HG02678 (cell line): ENCODE measurements around the gene COPZ2.
"Not testable (repeated sequence)": the region's sequence is repeated elsewhere in the genome, so short reads cannot be mapped to it uniquely, and the experiment has no call there.

Source experiments
- ATAC-seq: cut with Tn5 transposase; IDR thresholded peaks from one replicate; pipeline ENCODE4 v1.9.1; 2021; ENCODE audit warnings: mild to moderate bottlenecking, moderate library complexity; ENCODE audit not compliant: unreplicated experiment

Gene COPZ2

GRCh38 chr17:48034734-48035133 lies 2.9 kb downstream of the COPZ2 start:
- not testable (repeated sequence) for ATAC-seq

- no peak for ATAC-seq
Observed at GRCh38 chr17:48031966-48032365, 5.6 kb downstream of the COPZ2 start.

DNA sequence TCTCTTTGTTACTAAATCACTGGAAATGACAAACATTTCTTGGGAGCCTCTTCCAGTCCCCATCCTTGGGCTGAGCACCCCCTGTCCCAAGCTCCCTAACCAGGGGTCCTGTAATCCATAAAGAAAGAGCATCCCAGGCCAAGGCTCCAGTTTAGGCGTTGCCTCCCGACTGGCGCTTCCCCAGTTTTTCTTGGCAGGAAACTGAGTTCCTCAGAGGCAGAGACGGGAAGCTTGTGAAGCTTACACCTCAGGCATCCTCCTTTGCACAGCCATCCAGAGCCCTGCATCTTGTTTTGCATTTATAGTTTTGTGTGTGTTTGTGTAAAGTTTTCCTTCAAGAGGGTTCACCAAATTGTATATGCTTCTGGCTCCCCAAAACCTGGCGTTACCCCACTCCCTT lies 7.1 kb downstream of the COPZ2 start:
- ATAC-seq: no peak

DNA sequence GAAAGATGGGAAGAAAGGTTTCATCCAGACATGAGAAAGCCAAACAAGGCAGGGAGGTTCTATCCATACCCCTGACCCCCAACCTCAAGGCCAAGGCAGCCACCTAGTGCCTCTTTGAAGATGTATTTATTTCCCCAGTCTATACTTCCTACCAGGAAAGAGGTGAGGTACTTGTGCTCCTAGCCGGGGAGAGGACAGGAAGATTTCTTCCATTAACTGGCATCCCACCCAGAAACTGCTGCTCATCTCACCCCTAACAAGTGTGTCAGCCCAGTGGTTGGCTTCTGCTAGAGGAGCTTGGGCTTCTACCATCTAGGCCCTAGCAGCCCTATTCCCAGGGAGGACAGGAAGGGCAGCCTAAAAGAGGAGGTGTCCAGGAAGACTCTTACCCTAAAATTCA lies 8.9 kb downstream of the COPZ2 start:
- no peak for ATAC-seq

- no peak for ATAC-seq
Observed at GRCh38 chr17:48027322-48027981, 10.1 kb downstream of the COPZ2 start.

GRCh38 chr17:48026502-48027321 lies 10.9 kb downstream of the COPZ2 start:
- ATAC-seq: no peak

DNA sequence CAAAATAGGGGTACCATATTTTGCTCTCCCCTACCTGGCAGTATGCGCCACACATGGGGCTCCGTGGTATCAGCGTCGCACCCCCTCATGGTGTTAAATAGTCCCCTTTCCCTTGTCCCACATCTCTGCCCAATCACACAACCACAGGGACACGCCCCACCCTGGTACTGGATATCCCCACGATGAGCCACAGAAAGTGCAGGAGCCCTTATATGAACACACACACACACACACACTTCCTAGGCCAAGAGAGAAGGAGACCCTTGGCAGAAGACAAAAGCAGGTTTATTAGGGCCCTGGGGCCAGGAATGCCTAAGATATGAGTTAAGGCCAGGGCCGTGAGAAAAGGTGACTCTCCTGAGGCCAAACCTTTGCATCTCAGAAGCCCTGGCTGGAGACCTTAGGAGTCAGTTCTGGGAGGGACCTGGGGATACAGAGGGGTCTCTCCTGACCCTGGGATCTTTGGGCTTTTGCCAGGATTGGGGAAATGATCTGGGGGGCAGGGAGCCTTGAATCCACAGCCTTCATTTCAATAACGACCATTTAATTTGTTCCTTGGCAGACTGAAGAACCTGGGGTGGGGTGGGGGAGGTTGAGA lies 11.6 kb downstream of the COPZ2 start:
- ATAC-seq: no peak

DNA sequence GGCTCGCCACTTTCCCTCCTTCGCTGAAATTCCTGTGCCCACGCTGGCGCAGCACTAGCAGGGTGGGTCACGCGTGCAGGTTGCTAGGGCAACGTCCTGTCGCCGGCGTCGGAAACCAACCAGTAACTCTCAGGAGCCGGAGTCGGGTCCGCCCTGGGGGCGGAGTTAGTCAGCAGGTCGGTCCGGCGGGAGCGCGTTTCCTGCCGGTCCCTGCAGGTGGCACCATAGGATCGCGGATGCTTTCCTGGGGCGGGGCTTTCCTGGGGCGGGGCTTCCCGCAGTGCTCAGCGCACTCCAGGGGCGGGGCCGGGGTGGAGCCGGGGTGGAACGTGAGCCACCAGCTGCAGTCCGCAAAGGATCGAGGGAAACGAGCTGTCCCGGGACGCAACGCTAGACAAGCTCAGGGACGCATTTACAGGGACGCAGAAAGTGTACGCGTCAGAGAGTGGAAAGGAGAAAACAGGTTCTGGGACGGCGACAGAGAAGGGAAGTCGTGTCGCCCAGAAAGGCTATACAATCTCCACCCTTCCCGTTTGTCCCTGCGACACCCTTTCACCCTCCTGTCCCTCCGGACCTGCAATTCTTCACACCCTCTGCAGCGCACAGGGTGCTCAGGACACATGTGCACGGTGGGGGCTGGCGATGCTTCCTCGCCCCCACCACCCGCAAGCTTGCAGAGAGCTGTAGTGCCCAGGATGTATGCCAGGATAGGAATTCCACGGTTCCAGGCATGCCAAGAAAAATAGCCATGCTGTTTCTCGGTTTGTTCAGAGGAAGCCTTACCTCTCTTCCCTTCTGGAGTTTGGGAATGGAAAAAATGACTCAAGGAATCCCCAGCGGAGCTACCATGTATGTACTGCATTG lies 12.3 kb downstream of the COPZ2 start:
- ATAC-seq: peak; percentile 84

- no peak for ATAC-seq
Observed at GRCh38 chr17:48024149-48025039, 13.2 kb downstream of the COPZ2 start.

DNA sequence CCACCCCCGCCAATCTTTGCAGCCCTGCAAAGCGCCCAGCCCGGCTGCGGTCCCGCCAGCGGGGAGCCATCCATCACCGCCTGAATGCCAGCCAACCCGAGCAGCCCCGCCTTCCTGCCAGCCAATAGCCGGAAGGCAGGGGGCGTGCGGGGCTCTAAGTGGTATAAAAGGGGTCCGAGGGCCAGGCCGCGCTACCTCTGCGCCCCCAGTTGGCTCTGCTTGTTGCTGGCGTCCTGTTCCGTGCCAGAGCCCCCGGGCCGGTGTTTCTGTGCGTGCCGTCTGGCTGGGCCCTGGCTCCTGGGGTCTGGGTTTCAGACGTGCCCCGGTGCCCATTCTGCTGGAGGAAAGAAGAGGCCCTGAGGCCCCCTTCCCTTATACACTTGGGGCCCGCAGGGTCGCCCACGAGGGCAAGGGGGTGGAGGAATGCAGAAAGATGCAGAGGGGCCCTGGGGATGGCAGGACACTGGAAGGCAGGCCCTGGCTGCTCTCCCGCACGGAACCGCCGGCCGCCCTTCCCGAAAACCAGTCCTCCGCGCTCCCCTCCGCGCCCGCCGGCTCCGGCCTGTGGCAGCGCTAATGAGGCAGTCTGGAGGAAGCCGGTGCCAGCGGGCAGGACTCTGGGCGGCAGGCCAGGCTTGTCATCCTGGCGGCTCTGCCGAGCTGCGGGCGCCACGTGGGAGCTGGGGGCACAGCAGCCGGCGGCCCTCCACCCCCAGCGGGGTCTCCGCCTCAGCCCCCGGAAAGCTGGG lies 14.0 kb downstream of the COPZ2 start:
- ATAC-seq: no peak

GRCh38 chr17:48022901-48023300 lies 14.7 kb downstream of the COPZ2 start:
- no peak for ATAC-seq

GRCh38 chr17:48021934-48022333 lies 15.7 kb downstream of the COPZ2 start:
- no peak for ATAC-seq

GRCh38 chr17:48017817-48018158 lies 19.8 kb downstream of the COPZ2 start:
- not testable (repeated sequence) for ATAC-seq

- no peak for ATAC-seq
Observed at GRCh38 chr17:48016112-48016511, 21.5 kb downstream of the COPZ2 start.

- ATAC-seq: no peak
Observed at GRCh38 chr17:48014595-48015111, 22.9 kb downstream of the COPZ2 start.

GRCh38 chr17:48013876-48014594 lies 23.6 kb downstream of the COPZ2 start:
- ATAC-seq: no peak

GRCh38 chr17:48012654-48013053 lies 24.9 kb downstream of the COPZ2 start:
- ATAC-seq: no peak

DNA sequence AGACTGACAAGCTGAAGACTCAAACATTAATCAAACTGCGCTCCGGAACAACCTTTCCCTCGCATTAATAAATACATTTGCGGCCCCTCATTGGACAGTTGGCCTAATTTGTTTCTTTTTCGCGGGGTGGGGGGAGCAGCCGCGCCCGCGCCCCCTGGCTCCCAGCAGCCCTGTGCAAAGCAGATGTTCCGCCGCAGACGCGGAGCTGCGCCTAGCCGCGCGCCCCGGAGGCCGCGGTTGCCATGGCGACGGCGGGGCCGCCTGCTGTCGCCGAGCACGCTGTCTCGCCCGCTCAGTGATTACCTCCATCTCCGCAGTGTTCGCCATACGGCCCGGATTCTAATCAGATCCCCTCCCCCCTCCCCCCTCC lies 25.5 kb downstream of the COPZ2 start:
- no peak for ATAC-seq
